IPS-11a (cell line): ENCODE data around the gene ACACB.
"Not testable (repeated sequence)": the region's sequence is repeated elsewhere in the genome, so short reads cannot be mapped to it uniquely, and the experiment has no call there.

Experiments used
- H3K4me3 ChIP-seq: one replicate; pipeline ENCODE4 v1.5.1; 2013; ENCODE audit warnings: low read depth, low read length, control low read depth

Gene ACACB

DNA sequence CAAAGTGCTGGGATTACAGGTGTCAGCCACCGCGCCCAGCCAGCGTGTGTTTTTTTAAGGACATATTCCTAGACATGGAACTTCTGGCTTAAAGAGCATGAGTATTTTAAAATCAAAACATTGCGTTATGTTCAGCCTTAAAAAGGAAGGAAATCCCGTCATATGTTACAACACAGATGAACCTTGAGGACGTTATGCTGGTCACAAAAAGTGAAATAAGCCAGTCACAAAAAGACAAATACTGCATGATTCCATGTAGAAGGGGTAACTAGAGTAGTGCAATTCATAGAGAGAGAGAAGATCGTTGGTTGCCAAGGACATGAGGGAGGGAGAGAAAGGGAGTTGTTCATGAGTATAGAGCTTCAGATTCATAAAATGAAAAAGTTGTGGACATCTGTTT, 53.9 kb downstream of the ACACB start:
- H3K4me3 ChIP-seq = no peak overlapping the region

- not testable (repeated sequence) for H3K4me3 ChIP-seq
Measured at GRCh38 chr12:109172787-109173186, 56.4 kb downstream of the ACACB start.

DNA sequence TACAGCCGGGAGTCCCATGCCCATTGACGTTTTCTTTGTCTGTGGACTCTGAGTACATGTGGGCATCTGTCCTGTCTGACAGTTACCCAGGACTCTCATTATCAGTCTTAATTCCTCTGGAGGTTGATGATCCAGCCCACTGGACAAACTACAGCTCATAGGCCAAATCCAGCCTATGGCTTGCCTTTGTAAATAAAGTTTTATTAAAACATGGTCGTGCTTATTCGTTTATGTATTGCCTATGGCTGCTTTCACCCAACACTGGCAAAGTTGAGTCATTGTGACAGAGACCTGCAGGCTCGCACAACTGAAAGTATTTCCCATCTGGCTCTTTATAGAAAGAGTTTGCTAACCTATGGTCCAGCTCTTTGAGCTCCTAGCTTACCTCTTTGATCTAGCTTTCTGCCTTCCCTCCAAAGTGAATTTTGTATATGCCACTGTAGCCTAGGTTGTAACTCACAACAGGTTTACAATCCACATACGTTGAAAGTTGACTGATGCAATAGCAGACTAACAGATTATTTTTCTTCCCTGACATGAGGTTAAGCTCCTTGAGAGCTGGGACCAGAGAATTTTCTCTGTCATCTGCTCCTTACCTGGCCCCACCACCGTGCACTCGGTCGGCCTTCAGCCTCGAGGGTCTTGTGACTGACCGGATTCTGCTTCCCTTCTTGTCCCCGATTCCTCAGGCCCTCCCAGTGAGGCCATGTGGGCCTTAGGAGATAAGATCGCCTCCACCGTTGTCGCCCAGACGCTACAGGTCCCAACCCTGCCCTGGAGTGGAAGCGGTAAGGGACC, 57.3 kb downstream of the ACACB start:
- no peak overlapping the region for H3K4me3 ChIP-seq

GRCh38 chr12:109174468-109174867, 58.1 kb downstream of the ACACB start:
- H3K4me3 ChIP-seq = no peak overlapping the region

- no peak overlapping the region for H3K4me3 ChIP-seq
Measured at GRCh38 chr12:109178532-109178931, 62.1 kb downstream of the ACACB start.

- no peak overlapping the region for H3K4me3 ChIP-seq
Measured at GRCh38 chr12:109179927-109180326, 63.5 kb downstream of the ACACB start.

DNA sequence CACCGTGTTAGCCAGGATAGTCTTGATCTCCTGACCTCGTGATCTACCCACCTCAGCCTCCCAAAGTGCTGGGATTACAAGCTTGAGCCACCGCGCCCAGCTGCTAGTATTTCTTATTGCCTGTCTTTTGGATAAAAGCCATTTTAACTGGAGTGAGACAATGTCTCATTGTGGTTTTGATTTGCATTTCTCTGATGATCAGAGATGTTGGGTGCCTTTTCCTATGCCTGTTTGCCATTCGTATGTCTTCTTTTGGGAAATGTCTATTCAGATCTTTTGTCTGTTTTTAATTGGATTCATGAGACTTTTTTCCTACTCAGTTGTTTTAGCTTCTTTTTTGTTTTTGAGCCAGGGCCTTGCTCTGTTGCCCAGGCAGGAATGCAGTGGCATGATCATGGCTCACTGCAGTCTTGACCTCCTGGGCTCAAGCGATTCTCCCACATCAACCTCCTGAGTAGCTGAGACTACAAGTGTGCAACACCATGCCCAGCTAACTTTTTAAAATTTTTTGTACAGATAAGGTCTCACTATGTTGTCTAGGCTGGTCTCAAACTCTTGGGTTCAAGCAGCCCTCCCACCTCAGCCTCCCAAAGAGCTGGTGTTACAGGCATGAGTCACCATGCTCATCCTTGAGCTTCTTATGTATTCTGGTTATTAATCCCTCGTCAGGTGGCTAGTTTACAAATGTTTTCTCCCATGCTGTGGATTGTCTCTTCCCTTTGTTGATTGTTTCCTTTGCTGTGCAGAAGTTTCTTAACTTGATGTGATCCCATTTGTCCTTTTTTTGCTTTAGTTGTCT, 65.9 kb downstream of the ACACB start:
- no peak overlapping the region for H3K4me3 ChIP-seq

- H3K4me3 ChIP-seq = no peak overlapping the region
Measured at GRCh38 chr12:109185441-109185840, 69.1 kb downstream of the ACACB start.

DNA sequence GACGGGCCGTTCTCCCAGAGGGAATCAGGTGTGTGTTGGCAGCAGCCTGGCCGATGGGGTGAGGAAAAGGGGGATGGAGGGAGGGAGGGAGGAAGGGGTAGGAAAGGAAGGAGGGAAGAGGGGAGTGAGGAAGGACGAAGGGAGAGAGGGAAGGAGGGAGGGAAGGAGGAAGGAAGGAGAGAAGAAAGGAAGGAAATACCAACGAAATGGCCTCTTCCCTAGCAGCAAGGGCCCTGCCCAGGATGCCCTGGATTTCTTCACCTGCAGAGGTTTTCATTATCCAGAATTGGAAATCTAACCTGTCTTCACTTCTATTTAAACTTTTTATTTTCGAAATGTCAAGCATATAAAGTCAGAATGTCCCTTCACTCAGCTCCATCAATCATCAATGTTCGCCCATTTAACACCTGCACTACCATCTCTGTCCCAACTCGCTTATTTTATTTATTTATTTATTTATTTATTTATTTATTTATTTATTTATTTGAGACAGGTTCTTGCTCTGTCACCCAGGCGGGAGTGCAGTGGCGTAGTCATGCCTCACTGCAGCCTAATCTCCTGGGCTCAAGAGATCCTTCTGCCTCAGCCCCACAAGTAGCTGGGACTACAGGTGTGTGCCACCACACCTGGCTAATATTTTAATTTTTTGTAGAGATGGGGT, 70.7 kb downstream of the ACACB start:
- no peak overlapping the region for H3K4me3 ChIP-seq

DNA sequence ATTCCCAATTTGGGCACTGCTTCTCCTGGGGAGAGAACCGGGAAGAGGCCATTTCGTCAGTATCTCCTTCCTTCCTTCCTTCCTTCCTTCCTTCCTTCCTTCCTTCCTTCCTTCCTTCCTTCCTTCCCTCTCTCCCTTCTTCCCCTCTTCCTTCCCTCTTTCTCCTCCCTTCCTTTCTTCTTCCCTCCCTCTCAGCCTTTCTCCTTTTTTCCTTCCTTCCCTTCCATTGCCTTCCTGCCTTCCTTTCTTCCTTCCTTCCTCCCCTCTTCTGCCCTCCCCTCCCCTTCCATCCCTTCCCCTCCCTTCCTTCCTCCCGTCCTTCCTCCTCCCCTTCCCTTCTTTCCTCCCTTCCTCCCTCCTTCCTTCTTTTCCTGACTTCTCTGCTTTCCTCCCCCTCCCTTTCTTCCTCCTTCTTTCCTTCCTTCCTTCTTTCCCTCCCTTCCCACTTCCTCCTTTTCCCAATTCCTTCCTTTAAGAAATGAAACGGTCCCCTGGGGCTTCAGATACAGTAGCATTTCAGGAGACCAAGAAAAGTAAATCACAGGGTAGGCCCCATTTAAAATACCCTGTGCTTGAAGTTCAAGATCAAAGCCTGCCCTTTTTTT, 71.8 kb downstream of the ACACB start:
- H3K4me3 ChIP-seq = no peak overlapping the region

DNA sequence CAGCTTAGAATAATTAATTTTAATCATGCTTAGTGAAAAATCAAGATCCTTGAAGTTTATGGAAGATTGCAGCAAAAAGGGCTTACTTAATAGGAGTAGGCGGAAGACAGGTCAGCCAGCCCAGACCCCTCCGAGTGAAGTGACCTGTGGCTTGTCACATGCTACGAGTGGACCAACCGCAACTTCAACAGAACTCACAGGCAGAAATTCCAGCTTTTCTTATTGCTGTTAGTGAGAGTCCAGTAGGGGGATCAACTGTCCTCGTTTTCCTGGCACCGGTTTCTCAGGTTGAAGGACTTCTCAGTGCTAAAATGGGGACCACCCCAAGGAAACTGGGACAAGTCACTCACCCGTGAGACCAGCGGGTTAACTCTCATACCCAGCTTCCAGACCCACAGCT, 72.9 kb downstream of the ACACB start:
- H3K4me3 ChIP-seq = no peak overlapping the region

GRCh38 chr12:109191621-109192250, 75.3 kb downstream of the ACACB start:
- no peak overlapping the region for H3K4me3 ChIP-seq

DNA sequence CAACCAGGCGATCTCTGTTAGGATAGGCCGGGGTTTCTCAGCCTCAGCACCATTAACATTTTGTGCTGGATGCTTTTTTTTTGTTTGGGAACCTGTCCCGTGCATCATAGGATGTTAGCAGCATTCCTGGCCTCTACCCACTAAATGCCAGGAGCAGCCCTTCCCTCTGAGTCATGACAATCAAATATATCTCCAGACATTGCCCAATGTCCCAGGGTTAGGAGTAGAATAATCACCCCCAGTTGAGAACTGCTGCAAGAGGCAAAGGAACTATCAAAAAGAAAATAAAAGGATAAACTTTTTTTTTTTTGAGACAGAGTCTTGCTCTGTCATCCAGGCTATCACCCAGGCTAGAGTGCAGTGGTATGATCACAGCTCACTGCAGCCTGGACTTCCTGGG, 76.0 kb downstream of the ACACB start:
- no peak overlapping the region for H3K4me3 ChIP-seq

DNA sequence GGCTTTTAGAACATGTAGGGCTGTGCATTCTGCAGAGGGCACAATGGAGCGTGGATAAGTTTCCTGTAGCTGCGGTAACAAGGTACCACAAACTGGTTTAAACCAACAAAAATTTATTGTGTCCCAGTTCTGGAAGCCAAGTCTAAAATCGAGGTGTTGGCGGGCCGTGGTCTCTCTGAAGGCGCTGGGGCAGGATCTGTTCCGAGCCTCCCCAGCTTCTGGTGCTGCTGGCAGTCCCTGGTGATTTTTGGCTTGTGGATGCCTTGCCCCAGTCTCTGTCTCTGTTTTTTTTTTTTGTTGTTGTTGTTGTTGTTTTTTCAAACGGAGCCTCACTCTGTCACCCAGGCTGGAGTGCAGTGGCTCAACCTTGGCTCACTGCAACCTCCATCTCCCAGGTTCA, 77.5 kb downstream of the ACACB start:
- no peak overlapping the region for H3K4me3 ChIP-seq

- no peak overlapping the region for H3K4me3 ChIP-seq
Measured at GRCh38 chr12:109196332-109196731, 79.9 kb downstream of the ACACB start.

GRCh38 chr12:109197327-109197726, 80.9 kb downstream of the ACACB start:
- H3K4me3 ChIP-seq = no peak overlapping the region

DNA sequence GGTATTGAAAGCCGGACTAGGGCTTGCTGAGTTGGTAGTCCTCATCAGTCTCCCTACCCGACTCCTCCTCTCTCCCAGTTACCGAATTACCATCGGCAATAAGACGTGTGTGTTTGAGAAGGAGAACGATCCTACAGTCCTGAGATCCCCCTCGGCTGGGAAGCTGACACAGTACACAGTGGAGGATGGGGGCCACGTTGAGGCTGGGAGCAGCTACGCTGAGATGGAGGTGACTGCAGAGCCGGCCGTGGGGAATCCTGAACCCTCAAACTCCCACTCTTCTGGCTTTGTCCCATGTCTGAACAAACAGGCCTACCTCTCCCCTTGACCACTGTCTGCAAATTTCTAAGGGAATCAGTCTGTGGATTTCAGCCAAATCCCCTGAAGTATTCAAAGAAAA, 82.9 kb downstream of the ACACB start:
- no peak overlapping the region for H3K4me3 ChIP-seq

- no peak overlapping the region for H3K4me3 ChIP-seq
Measured at GRCh38 chr12:109200825-109201495, 84.6 kb downstream of the ACACB start.

DNA sequence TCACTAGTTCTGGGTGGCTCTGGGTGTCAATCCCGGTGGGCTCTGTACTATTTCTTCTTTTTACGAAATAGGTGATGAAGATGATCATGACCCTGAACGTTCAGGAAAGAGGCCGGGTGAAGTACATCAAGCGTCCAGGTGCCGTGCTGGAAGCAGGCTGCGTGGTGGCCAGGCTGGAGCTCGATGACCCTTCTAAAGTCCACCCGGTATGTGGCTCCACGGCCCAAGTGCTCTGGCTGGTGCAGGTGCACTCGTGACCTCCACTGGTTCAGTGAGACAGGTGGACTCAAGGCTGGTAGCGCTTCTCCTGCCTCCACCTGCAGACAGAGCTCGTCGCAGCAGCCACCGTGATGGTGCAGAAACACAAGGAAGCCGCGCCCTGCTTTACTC, 85.1 kb downstream of the ACACB start:
- no peak overlapping the region for H3K4me3 ChIP-seq

DNA sequence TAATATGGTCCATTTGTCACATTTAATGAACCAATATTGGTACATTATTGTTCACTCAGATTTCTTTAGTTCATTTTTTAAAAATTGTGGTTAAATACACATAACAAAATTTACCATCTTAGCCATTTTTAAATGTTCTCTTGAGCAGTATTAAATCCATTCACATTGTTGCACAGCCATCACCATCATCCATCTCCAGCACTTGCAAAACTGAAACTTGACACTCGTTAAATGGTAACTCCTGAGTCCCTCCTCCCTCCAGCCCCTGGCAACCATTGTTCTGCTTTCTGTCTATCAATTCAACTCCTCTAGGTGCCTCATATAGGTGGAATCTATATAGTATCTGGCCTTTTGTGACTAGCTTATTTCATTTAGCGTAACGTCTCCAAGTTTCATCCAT, 86.4 kb downstream of the ACACB start:
- no peak overlapping the region for H3K4me3 ChIP-seq
